ENCODE measurements around the gene SERPINA5. TPM values are rescaled to one million over a fixed set of nuclear protein-coding genes. Genes with fewer than 3 reads are reported as not detected.
A peak's percentile ranks its signal among the peaks of the same experiment; 100 is the strongest.

SERPINA5 gene
- total and polyA plus RNA-seq, 2 of the 8 experiments (the other 6 are each of a cell fraction or from before 2014, with no cell fraction given) = 1.8 to 1.9 TPM

DNA sequence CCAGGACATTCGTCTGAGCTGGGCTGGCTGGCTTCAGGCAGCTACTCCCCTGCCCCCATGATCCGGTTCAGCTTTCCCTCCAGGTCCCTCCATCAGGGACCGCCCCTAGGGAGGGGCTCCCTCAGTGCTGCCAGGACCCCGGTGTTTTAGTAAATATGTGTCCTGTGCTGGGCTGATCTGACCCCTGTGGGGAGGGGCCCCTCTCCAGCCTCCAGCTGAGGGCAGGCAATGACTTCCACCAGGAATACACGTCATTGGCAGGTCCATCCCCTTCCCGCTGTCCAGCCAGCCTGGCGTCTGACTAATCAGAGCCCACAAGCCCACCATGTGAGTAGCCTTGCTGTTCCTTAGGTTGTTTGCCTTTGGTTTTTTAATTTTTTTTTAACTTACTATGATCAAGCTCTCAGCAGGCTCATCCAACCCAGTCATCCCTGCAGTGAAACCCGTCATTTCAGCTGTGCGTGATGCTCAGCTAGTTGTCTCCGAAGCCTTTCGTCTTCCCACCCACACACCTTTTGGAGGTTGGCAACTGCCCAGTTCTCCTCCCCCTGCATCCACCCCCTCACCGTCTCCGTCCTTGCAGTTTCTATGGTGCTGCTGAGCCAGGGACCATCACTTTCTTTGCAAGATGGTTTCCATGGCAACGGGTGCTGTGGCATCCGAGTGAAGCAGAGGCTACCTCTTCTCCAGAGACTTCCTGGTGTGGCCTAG is 35.9 kb upstream of the SERPINA5 start:
- WGBS, 2 experiments (ENCODE audit: extremely low coverage in 1 of 2, insufficient coverage in 1 of 2, insufficient read length in 1 of 2, insufficient replicate concordance in 2 of 2, low coverage in 1 of 2, low lambda C conversion rate in 2 of 2, missing lambda C conversion rate in 1 of 2) = 87% methylated on average over 15 of the region's 15 CpGs; no CpG with 5 or more reads in 1 of the 2 experiments
- Histone ChIP-seq H3K4ac (replicated peaks; ENCODE audit: insufficient read length, low read depth, low read length) (no peak overlapping the region), H3K36me3 (ENCODE audit: control insufficient read depth in 2 of 4, insufficient read depth in 4 of 4, low read length in 3 of 4) (no peaks in the 10 kb centered on the region), H2BK12ac (ENCODE audit: low read depth, low read length) (peak overlapping the region; percentile 50; the same call in 1 of the 2 replicates), H4K8ac (ENCODE audit: extremely low read depth, insufficient read depth, low read length) (no peak overlapping the region), H3K9me3 (ENCODE audit: insufficient read depth in 2 of 2, low read depth in 1 of 2, low read length in 1 of 2) (no peaks in the 10 kb centered on the region), H4K91ac (replicated peaks; ENCODE audit: insufficient read length, low read length) (no peak overlapping the region), H3K79me1 (ENCODE audit: low read depth, low read length) (no peaks in the 10 kb centered on the region), H4K20me1 (replicated peaks in 1 of 2; ENCODE audit: control insufficient read depth in 1 of 2, insufficient read depth in 2 of 2, low read length in 2 of 2) (no peaks in the 10 kb centered on the region), H2AK5ac (ENCODE audit: low read depth, low read length) (no peak overlapping the region), H3K79me2 (ENCODE audit: control insufficient read depth in 1 of 2, insufficient read depth in 2 of 2, low read length in 2 of 2) (no peaks in the 10 kb centered on the region), H2BK15ac (ENCODE audit: low read length) (peak overlapping the region; percentile 19; the same call in 1 of the 2 replicates), H2AFZ (ENCODE audit: low read length) (no peak overlapping the region), H3K23me2 (ENCODE audit: low read depth, low read length) (no peaks in the 10 kb centered on the region), H3K9ac (replicated peaks in 1 of 4; ENCODE audit: extremely low read depth in 1 of 4, low read depth in 3 of 4, low read length in 3 of 4) (no peak overlapping the region), H3K4me1 (replicated peaks in 1 of 4; ENCODE audit: control insufficient read depth in 3 of 4, insufficient read depth in 4 of 4, low read length in 3 of 4) (peaks cover 0 to 9% (median 7%) of the 10 kb centered on the region in 4 experiments), H3K27me3 (replicated peaks in 1 of 4; ENCODE audit: control insufficient read depth in 3 of 4, extremely low read depth in 1 of 4, insufficient read depth in 3 of 4, low read length in 3 of 4) (no peaks in the 10 kb centered on the region), H3K4me2 (ENCODE audit: insufficient read depth in 1 of 2, low read depth in 2 of 2, low read length in 2 of 2) (no peak overlapping the region; a peak in 1 of 4 replicates), H3K56ac (replicated peaks; ENCODE audit: insufficient read length, low read depth, low read length) (no peak overlapping the region), H4K5ac (ENCODE audit: insufficient read length, low read depth, low read length) (no peak overlapping the region), H2BK5ac (ENCODE audit: low read depth, low read length) (no peak overlapping the region), H3K18ac (ENCODE audit: extremely low read depth, low read length) (no peak overlapping the region), H2BK20ac (ENCODE audit: low read length) (no peak overlapping the region), H3K4me3 (ENCODE audit: extremely low read depth in 1 of 4, insufficient read depth in 2 of 4, low read depth in 3 of 4, low read length in 4 of 4) (no peak overlapping the region), H3K14ac (ENCODE audit: insufficient read length) (no peak overlapping the region), H3K23ac (ENCODE audit: insufficient read length) (no peak overlapping the region), H2BK120ac (replicated peaks; ENCODE audit: low read depth, low read length) (no peak overlapping the region), H3K27ac (ENCODE audit: low read depth, low read length) (no peak overlapping the region)
- no peak for FAIRE-seq
- ChIA-PET POLR2A (ENCODE audit: partially characterized antibody) (no interaction called here), CTCF (ENCODE audit: partially characterized antibody) (interaction anchor here (0.6 to 3.1 kb wide), 5 partner anchors 14 to 192 kb away, joined by 3 to 15 read pairs (median 4); no protein-coding TSS in a partner anchor)
- no peak for DNase-seq (ENCODE audit: low read depth in 1 of 2, low spot score in 2 of 2)
- TF ChIP-seq ASH2L (IDR thresholded peaks at IDR 0.05; ENCODE audit: low read length) (no peak), POLR2A (IDR thresholded peaks at IDR 0.05; ENCODE audit: control extremely low read depth in 1 of 2, low read depth in 2 of 2, low read length in 2 of 2) (no peak), TAF7 (optimal IDR thresholded peaks at IDR 0.05; ENCODE audit: borderline replicate concordance, low read depth, low read length) (no peak), NANOG (IDR thresholded peaks at IDR 0.05; ENCODE audit: insufficient read depth, low read depth, low read length, poor library complexity, severe bottlenecking) (no peak), SIRT6 (IDR thresholded peaks at IDR 0.05; ENCODE audit: low read length) (no peak), EGR1 (IDR thresholded peaks at IDR 0.05; ENCODE audit: borderline replicate concordance, low read depth, low read length) (no peak), JUN (IDR thresholded peaks at IDR 0.05; ENCODE audit: low read depth, low read length) (no peak), SIX5 (IDR thresholded peaks at IDR 0.05; ENCODE audit: low read depth, low read length) (no peak)
- TF ChIP-seq, protein P1, sequence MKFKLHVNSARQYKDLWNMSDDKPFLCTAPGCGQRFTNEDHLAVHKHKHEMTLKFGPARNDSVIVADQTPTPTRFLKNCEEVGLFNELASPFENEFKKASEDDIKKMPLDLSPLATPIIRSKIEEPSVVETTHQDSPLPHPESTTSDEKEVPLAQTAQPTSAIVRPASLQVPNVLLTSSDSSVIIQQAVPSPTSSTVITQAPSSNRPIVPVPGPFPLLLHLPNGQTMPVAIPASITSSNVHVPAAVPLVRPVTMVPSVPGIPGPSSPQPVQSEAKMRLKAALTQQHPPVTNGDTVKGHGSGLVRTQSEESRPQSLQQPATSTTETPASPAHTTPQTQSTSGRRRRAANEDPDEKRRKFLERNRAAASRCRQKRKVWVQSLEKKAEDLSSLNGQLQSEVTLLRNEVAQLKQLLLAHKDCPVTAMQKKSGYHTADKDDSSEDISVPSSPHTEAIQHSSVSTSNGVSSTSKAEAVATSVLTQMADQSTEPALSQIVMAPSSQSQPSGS (IDR thresholded peaks at IDR 0.05; ENCODE audit: low read length) = no peak
- TF ChIP-seq, protein P2, sequence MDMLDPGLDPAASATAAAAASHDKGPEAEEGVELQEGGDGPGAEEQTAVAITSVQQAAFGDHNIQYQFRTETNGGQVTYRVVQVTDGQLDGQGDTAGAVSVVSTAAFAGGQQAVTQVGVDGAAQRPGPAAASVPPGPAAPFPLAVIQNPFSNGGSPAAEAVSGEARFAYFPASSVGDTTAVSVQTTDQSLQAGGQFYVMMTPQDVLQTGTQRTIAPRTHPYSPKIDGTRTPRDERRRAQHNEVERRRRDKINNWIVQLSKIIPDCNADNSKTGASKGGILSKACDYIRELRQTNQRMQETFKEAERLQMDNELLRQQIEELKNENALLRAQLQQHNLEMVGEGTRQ (IDR thresholded peaks at IDR 0.05; ENCODE audit: low read length) = no peak

All from H1 (cell line).